SK-N-SH (cell line): Measurements from ENCODE around the gene MYBPH. TPM values are rescaled to one million over a fixed set of nuclear protein-coding genes. Genes with fewer than 3 reads are reported as not detected.

ENCODE experiments used
- CTCF ChIA-PET: fragments of 300-600, 350-600 bp; formaldehyde crosslinking; extraction: SDS; loops from one replicate; lab custom pipeline; 2021; lab: Yijun Ruan, JAX
- POLR2A ChIA-PET: fragments of 350-600 bp; sonication (Branson Sonifier 250); formaldehyde crosslinking; extraction: SDS; loops from one replicate; lab custom pipeline; 2020; ENCODE audit warnings: antibody characterized with exemption, inconsistent platforms; lab: Yijun Ruan, JAX
- DNase-seq: peaks from one replicate; pipeline ENCODE4 v3.0.0; 2012
- H2AFZ ChIP-seq: fragments of 200-600 bp; sonication (generic); 2 replicates; pipeline ENCODE4 v1.8.1; 2016; ENCODE audit warnings: antibody characterized with exemption, mild to moderate bottlenecking, low read depth
- H3F3A ChIP-seq: fragments of 200-600 bp; sonication (generic); replicated peaks from 2 replicates; pipeline ENCODE3; 2016; ENCODE audit warnings: antibody characterized with exemption, mild to moderate bottlenecking; ENCODE audit not compliant: insufficient read depth
- H3K27ac ChIP-seq, 2 experiments: fragments of 200-500 bp in 1 of 2; fragments of 200-600 bp in 1 of 2; sonication (Bioruptor generic) in 1 of 2; sonication (generic), shearing (Covaris generic) in 1 of 2; 2 replicates each; pipeline versions ENCODE4 v1.5.1 to v1.6.1; 2014 to 2016; ENCODE audit warnings: low read depth in 2 of 2, inconsistent platforms in 1 of 2, low read length in 1 of 2, mild to moderate bottlenecking in 1 of 2, mixed read lengths in 1 of 2
- H3K27me3 ChIP-seq: fragments of 200-600 bp; sonication (generic), shearing (Covaris generic); 2 replicates; pipeline ENCODE4 v1.6.1; 2016; ENCODE audit warnings: mixed run types; ENCODE audit not compliant: insufficient read depth
- H3K36me3 ChIP-seq, 2 experiments: fragments of 200-500 bp in 1 of 2; fragments of 200-600 bp in 1 of 2; sonication (Bioruptor generic) in 1 of 2; sonication (generic) in 1 of 2; replicated peaks in 1 of 2; 2 replicates each; pipeline versions ENCODE3 to v1.5.1; 2014 to 2016; ENCODE audit warnings: low read length in 1 of 2, mild to moderate bottlenecking in 1 of 2; ENCODE audit not compliant: insufficient read depth in 2 of 2, control insufficient read depth in 1 of 2
- H3K4me1 ChIP-seq, 2 experiments: fragments of 200-500 bp in 1 of 2; fragments of 200-600 bp in 1 of 2; sonication (Bioruptor generic) in 1 of 2; sonication (generic), shearing (Covaris generic) in 1 of 2; 2 replicates each; pipeline versions ENCODE4 v1.5.1 to v1.6.1; 2014 to 2016; ENCODE audit warnings: low read depth in 1 of 2, low read length in 1 of 2, mixed run types in 1 of 2; ENCODE audit not compliant: insufficient read depth in 2 of 2, control insufficient read depth in 1 of 2
- H3K4me2 ChIP-seq: fragments of 200-600 bp; sonication (generic), shearing (Covaris generic); 2 replicates; pipeline ENCODE4 v1.6.1; 2017; ENCODE audit warnings: mixed run types
- H3K4me3 ChIP-seq, 2 experiments: fragments of 200-500 bp in 1 of 2; fragments of 200-600 bp in 1 of 2; sonication (Bioruptor generic) in 1 of 2; sonication (generic), shearing (Covaris generic) in 1 of 2; 2 replicates each; pipeline versions ENCODE4 v1.5.1 to v1.8.1; 2014 to 2016; ENCODE audit warnings: low read depth in 2 of 2, inconsistent platforms in 1 of 2, low read length in 1 of 2, mild to moderate bottlenecking in 1 of 2, mixed read lengths in 1 of 2, moderate library complexity in 1 of 2
- H3K79me2 ChIP-seq: fragments of 200-600 bp; sonication (generic); 2 replicates; pipeline ENCODE4 v1.8.1; 2017; ENCODE audit warnings: mild to moderate bottlenecking; ENCODE audit not compliant: insufficient read depth
- H3K9ac ChIP-seq: fragments of 200-600 bp; sonication (generic); 2 replicates; pipeline ENCODE4 v1.6.1; 2017; ENCODE audit warnings: mixed run types
- H3K9me2 ChIP-seq: fragments of 200-600 bp; sonication (generic); 2 replicates; pipeline ENCODE4 v1.6.1; 2017; ENCODE audit warnings: mixed run types
- H3K9me3 ChIP-seq: fragments of 200-600 bp; sonication (generic); 2 replicates; pipeline ENCODE4 v1.6.1; 2017; ENCODE audit warnings: mixed run types, mild to moderate bottlenecking, moderate library complexity
- H4K20me1 ChIP-seq: fragments of 200-600 bp; sonication (generic); 2 replicates; pipeline ENCODE4 v1.6.1; 2017; ENCODE audit warnings: mild to moderate bottlenecking, mixed run types; ENCODE audit not compliant: insufficient read depth
- CHD2 ChIP-seq: fragments of 150-350 bp; IDR thresholded peaks from 2 replicates; pipeline ENCODE4 v1.6.1; 2018; ENCODE audit warnings: low read length; ENCODE audit not compliant: partially characterized antibody
- CTCF ChIP-seq: fragments of 200-600 bp; sonication (generic); IDR thresholded peaks from 2 replicates; pipeline ENCODE4 v1.6.1; 2017; ENCODE audit warnings: antibody characterized with exemption, mild to moderate bottlenecking, moderate library complexity
- ELF1 ChIP-seq: IDR thresholded peaks from 2 replicates; pipeline ENCODE4 v1.4.0; 2012
- EP300 ChIP-seq, 2 experiments: IDR thresholded peaks; 2 replicates each; pipeline versions ENCODE4 v1.4.0 to v1.6.1; 2012; ENCODE audit warnings: borderline replicate concordance in 1 of 2, low read depth in 1 of 2, low read length in 1 of 2
- FOXJ3 ChIP-seq: sonication (generic); formaldehyde crosslinking; IDR thresholded peaks from 2 replicates; pipeline ENCODE4 v1.5.1; 2020; ENCODE audit warnings: mild to moderate bottlenecking, missing genetic modification reagents
- GATA2 ChIP-seq: sonication (generic); formaldehyde crosslinking; IDR thresholded peaks from 2 replicates; pipeline ENCODE4 v1.5.0; 2020; ENCODE audit warnings: mild to moderate bottlenecking, missing genetic modification reagents
- MAX ChIP-seq: IDR thresholded peaks from 2 replicates; pipeline ENCODE4 v1.4.0; 2012; ENCODE audit warnings: low read depth
- RCOR1 ChIP-seq: fragments of 150-350 bp; IDR thresholded peaks from 2 replicates; pipeline ENCODE4 v1.6.1; 2017; ENCODE audit warnings: antibody characterized with exemption, low read length
- REST ChIP-seq: IDR thresholded peaks from 2 replicates; pipeline ENCODE4 v1.6.1; 2012; ENCODE audit warnings: mild to moderate bottlenecking, low read depth, low read length, moderate library complexity
- RFX5 ChIP-seq: IDR thresholded peaks from 2 replicates; pipeline ENCODE4 v1.6.1; 2012; ENCODE audit warnings: mild to moderate bottlenecking, improper control_type of control experiment, low read length
- WGBS: methylation state at CpG from one replicate; pipeline ENCODE4 v1.1.6; 2017; ENCODE audit warnings: low lambda C conversion rate; 5-methylcytosine and 5-hydroxymethylcytosine counted together
- polyA plus RNA-seq, 3 experiments: library from polyadenylated mRNA; depleted of rRNA; stranded (reverse); fragments of >200 nt; gene quantifications; 2 replicates each; pipeline ENCODE4 v1.2.3, GENCODE V29; 2012
- TF ChIP-seq, protein P1 (sequence below): fragments of 150-350 bp; IDR thresholded peaks from 2 replicates; pipeline ENCODE4 v1.6.1; 2017; ENCODE audit warnings: antibody characterized with exemption, low read length, low read depth, borderline replicate concordance
- TF ChIP-seq, protein P2 (sequence below): IDR thresholded peaks from 2 replicates; pipeline ENCODE4; 2012

The MYBPH gene
- polyA plus RNA-seq, 1 of the 3 experiments (the other 2 are of a cell fraction): 0.12 TPM

GRCh38 chr1:203146537-203146936 lies 29.1 kb downstream of the MYBPH start:
- Histone ChIP-seq H3K36me3 (no peaks in the 10 kb centered on the region), H3K9me3 (no peaks in the 10 kb centered on the region), H3K79me2 (no peaks in the 10 kb centered on the region), H3K9ac (no peak overlapping the region), H3K27ac (peak overlapping the region in 1 of 2 experiments; percentile 7; a peak in 1 of 4 replicates), H3K9me2 (no peaks in the 10 kb centered on the region), H3K27me3 (no peaks in the 10 kb centered on the region), H3K4me2 (no peak overlapping the region), H2AFZ (no peak overlapping the region), H3K4me1 (peaks cover 4 to 37% of the 10 kb centered on the region in 2 experiments; a peak in 1 of 4 replicates), H4K20me1 (no peaks in the 10 kb centered on the region), H3F3A (no peaks in the 10 kb centered on the region), H3K4me3 (no peak overlapping the region)
- WGBS: 56% methylated on average over 7 of the region's 7 CpGs
- ChIA-PET CTCF (interaction anchor here (0.9 to 3.8 kb wide), 8 partner anchors 8 to 126 kb away, joined by 3 to 15 read pairs (median 6); no protein-coding TSS in a partner anchor), POLR2A (no interaction called here)
- no peak for DNase-seq
- TF ChIP-seq GATA2 (CRISPR knock-in tag): peak; percentile 63
- TF ChIP-seq FOXJ3 (CRISPR knock-in tag): no peak

DNA sequence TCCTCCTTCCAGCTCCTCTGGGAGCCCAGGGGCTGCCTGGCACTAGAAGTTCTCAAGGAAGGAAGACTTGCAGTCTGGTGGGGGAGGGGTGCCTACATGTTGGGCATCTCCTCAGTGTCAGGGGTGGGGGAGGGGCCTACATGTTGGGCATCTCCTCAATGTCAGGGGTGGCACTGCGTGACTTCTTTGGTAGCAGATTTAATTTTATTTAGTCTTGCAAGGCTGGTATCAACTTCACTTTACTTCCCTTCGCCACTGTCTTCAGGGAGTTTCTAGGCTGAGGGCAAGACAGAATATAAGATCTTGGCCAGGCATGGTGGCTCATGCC lies 29.6 kb downstream of the MYBPH start:
- Histone ChIP-seq H3K27ac (no peak overlapping the region), H3K79me2 (no peaks in the 10 kb centered on the region), H4K20me1 (no peaks in the 10 kb centered on the region), H3K9ac (no peak overlapping the region), H3K9me3 (no peaks in the 10 kb centered on the region), H3K27me3 (no peaks in the 10 kb centered on the region), H3F3A (no peaks in the 10 kb centered on the region), H3K36me3 (no peaks in the 10 kb centered on the region), H3K4me1 (peaks cover 4 to 36% of the 10 kb centered on the region in 2 experiments; a peak in 1 of 4 replicates), H2AFZ (no peak overlapping the region), H3K9me2 (no peaks in the 10 kb centered on the region), H3K4me3 (no peak overlapping the region), H3K4me2 (no peak overlapping the region)
- TF ChIP-seq CHD2 (peak; percentile 23), MAX (no peak)
- ChIA-PET CTCF (interaction anchor here (1.1 to 2.6 kb wide), 4 partner anchors 8 to 126 kb away, joined by 3 to 12 read pairs (median 6); no protein-coding TSS in a partner anchor), POLR2A (no interaction called here)
- no peak for DNase-seq
- WGBS: 93% methylated on average over 2 of the region's 2 CpGs

DNA sequence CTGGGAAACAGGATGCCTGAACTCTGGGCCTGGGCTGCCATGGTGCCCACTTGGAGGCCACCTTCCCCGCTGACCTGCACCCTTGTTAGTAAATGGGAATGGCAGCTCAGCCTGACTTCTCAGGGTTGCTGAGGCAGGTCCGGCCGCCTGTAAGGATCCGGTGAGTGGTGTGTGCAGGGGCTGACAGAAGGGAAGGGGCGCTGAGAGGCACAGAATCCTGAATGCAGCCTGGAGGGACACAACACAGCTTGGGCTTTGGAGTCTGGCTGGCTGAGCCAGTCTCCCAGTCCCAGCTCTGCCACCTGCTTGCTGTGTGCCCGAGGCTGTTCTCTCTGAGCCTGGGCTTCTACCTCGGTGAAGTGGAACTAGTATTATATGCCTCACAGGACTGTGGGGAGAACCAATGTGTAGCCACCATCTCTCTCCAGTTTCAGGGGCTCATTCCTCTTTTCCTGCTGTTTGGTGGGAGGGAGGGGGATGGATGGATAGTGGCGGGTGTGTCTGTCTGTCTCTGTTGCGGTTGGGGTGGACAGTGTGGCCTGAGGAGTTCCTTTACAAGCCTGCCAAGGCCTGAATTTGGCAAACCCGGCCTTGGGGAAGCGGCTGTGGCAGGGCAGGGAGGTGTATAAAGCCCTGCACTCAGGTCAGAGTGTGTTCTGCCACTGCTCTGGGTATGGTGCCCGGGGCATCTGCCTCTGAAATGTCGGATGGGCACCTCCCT lies 30.1 kb downstream of the MYBPH start:
- H3K36me3 ChIP-seq: no peaks in the 10 kb centered on the region
- H3K27me3 ChIP-seq: no peaks in the 10 kb centered on the region
- no peak overlapping the region for H3K27ac ChIP-seq
- ChIA-PET POLR2A (no interaction called here), CTCF (interaction anchor here (1.1 to 1.4 kb wide), 2 partner anchors 71 kb away, joined by 3 to 4 read pairs; no protein-coding TSS in a partner anchor)
- H3K4me1 ChIP-seq: peaks cover 4 to 39% of the 10 kb centered on the region in 2 experiments; a peak in 1 of 4 replicates
- H3F3A ChIP-seq: no peaks in the 10 kb centered on the region
- H4K20me1 ChIP-seq: no peaks in the 10 kb centered on the region
- no peak overlapping the region for H3K9ac ChIP-seq
- WGBS: 88% methylated on average over 9 of the region's 13 CpGs
- no peak overlapping the region for H3K4me3 ChIP-seq
- no peaks in the 10 kb centered on the region for H3K79me2 ChIP-seq
- DNase-seq: no peak
- no peaks in the 10 kb centered on the region for H3K9me2 ChIP-seq
- no peak overlapping the region for H3K4me2 ChIP-seq
- H3K9me3 ChIP-seq: no peaks in the 10 kb centered on the region
- no peak overlapping the region for H2AFZ ChIP-seq
- TF ChIP-seq, protein P1, sequence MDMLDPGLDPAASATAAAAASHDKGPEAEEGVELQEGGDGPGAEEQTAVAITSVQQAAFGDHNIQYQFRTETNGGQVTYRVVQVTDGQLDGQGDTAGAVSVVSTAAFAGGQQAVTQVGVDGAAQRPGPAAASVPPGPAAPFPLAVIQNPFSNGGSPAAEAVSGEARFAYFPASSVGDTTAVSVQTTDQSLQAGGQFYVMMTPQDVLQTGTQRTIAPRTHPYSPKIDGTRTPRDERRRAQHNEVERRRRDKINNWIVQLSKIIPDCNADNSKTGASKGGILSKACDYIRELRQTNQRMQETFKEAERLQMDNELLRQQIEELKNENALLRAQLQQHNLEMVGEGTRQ: no peak
- TF ChIP-seq CTCF (no peak), ELF1 (no peak), RCOR1 (no peak), REST (no peak), EP300 (IDR thresholded peaks at IDR 0.05; ENCODE audit: borderline replicate concordance in 1 of 2, low read depth in 1 of 2, low read length in 1 of 2) (no peak), RFX5 (no peak), FOXJ3 (CRISPR knock-in tag) (no peak)
- TF ChIP-seq, protein P2, sequence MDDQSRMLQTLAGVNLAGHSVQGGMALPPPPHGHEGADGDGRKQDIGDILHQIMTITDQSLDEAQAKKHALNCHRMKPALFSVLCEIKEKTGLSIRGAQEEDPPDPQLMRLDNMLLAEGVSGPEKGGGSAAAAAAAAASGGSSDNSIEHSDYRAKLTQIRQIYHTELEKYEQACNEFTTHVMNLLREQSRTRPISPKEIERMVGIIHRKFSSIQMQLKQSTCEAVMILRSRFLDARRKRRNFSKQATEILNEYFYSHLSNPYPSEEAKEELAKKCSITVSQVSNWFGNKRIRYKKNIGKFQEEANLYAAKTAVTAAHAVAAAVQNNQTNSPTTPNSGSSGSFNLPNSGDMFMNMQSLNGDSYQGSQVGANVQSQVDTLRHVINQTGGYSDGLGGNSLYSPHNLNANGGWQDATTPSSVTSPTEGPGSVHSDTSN: no peak
